Keratinocyte (primary cell): Measurements from ENCODE around the gene HOXD8.

Experiments
- CTCF ChIP-seq, 3 experiments: IDR thresholded peaks in 1 of 3; conservative IDR thresholded peaks in 1 of 3; optimal IDR thresholded peaks in 1 of 3; 2 replicates in 2 of 3; 3 replicates in 1 of 3; pipeline versions ENCODE3 to v1.5.1; 2011; ENCODE audit warnings: low read length in 3 of 3, mild to moderate bottlenecking in 3 of 3, moderate library complexity in 2 of 3, control low read depth in 1 of 3, inconsistent platforms in 1 of 3; ENCODE audit not compliant: insufficient read depth in 2 of 3; ENCODE audit errors: extremely low read depth in 1 of 3
- EZH2 ChIP-seq: IDR thresholded peaks from one replicate; pipeline ENCODE4 v1.6.1; 2012; ENCODE audit warnings: inconsistent platforms, mild to moderate bottlenecking, low read length, moderate library complexity

GRCh38 chr2:176175709-176176607 lies 46.5 kb downstream of the HOXD8 start:
- no peak for TF ChIP-seq CTCF (optimal IDR thresholded peaks at IDR 0.05 in 1 of 3, IDR thresholded peaks at IDR 0.05 in 1 of 3, conservative IDR thresholded peaks at IDR 0.05 in 1 of 3; ENCODE audit: extremely low read depth in 1 of 3, insufficient read depth in 2 of 3, low read length in 3 of 3)
- no peak for TF ChIP-seq EZH2
